ENCODE results near the gene SH3PXD2B.

The SH3PXD2B gene

GRCh38 chr5:172373680-172374079 is 80.6 kb downstream of the SH3PXD2B start:
- H3K27me3 ChIP-seq (ENCODE audit: insufficient read depth, low read length, poor library complexity): no peaks in the 10 kb centered on the region
- no peaks in the 10 kb centered on the region for H3K4me1 ChIP-seq (ENCODE audit: insufficient read depth, low read length)
- H3K4me2 ChIP-seq (ENCODE audit: insufficient read depth, low read length): no peak overlapping the region
- no peak overlapping the region for H3K4me3 ChIP-seq (ENCODE audit: low read depth in 1 of 2, low read length in 2 of 2)
- H3K27ac ChIP-seq (ENCODE audit: low read length): no peak overlapping the region
- H3K79me2 ChIP-seq (ENCODE audit: insufficient read depth, low read length): no peaks in the 10 kb centered on the region
- no peaks in the 10 kb centered on the region for H4K20me1 ChIP-seq (ENCODE audit: insufficient read depth, low read length)
- DNase-seq (no peak), ATAC-seq (ENCODE audit: insufficient read depth, low read depth) (no peak)
- no peaks in the 10 kb centered on the region for H3K36me3 ChIP-seq (ENCODE audit: insufficient read depth, low read length)
- H3K9ac ChIP-seq (ENCODE audit: low read depth, low read length): no peak overlapping the region
- H3K9me3 ChIP-seq (ENCODE audit: insufficient read depth, low read length, severe bottlenecking): no peaks in the 10 kb centered on the region
- TF ChIP-seq CTCF (IDR thresholded peaks at IDR 0.05; ENCODE audit: borderline replicate concordance, extremely low read depth, low read length, poor library complexity, severe bottlenecking) (no peak), EZH2 (IDR thresholded peaks at IDR 0.05; ENCODE audit: borderline replicate concordance, low read depth, low read length, severe bottlenecking) (no peak)
- H2AFZ ChIP-seq (ENCODE audit: low read depth, low read length): no peak overlapping the region

GRCh38 chr5:172371684-172372083 is 82.6 kb downstream of the SH3PXD2B start:
- Histone ChIP-seq H3K79me2 (ENCODE audit: insufficient read depth, low read length) (no peaks in the 10 kb centered on the region), H2AFZ (ENCODE audit: low read depth, low read length) (no peak overlapping the region), H3K27me3 (ENCODE audit: insufficient read depth, low read length, poor library complexity) (no peaks in the 10 kb centered on the region), H3K36me3 (ENCODE audit: insufficient read depth, low read length) (no peaks in the 10 kb centered on the region), H3K9ac (ENCODE audit: low read depth, low read length) (no peak overlapping the region), H3K27ac (ENCODE audit: low read length) (no peak overlapping the region), H3K4me2 (ENCODE audit: insufficient read depth, low read length) (no peak overlapping the region), H4K20me1 (ENCODE audit: insufficient read depth, low read length) (no peaks in the 10 kb centered on the region), H3K9me3 (ENCODE audit: insufficient read depth, low read length, severe bottlenecking) (no peaks in the 10 kb centered on the region), H3K4me1 (ENCODE audit: insufficient read depth, low read length) (no peaks in the 10 kb centered on the region), H3K4me3 (ENCODE audit: low read depth in 1 of 2, low read length in 2 of 2) (no peak overlapping the region)
- TF ChIP-seq CTCF (IDR thresholded peaks at IDR 0.05; ENCODE audit: borderline replicate concordance, extremely low read depth, low read length, poor library complexity, severe bottlenecking) (no peak), EZH2 (IDR thresholded peaks at IDR 0.05; ENCODE audit: borderline replicate concordance, low read depth, low read length, severe bottlenecking) (no peak)
- ATAC-seq (ENCODE audit: insufficient read depth, low read depth): no peak
- no peak for DNase-seq

GRCh38 chr5:172370648-172371545 is 83.4 kb downstream of the SH3PXD2B start:
- DNase-seq (peak; percentile 66), ATAC-seq (ENCODE audit: insufficient read depth, low read depth) (peak; percentile 61)
- Histone ChIP-seq H3K9me3 (ENCODE audit: insufficient read depth, low read length, severe bottlenecking) (no peaks in the 10 kb centered on the region), H3K27me3 (ENCODE audit: insufficient read depth, low read length, poor library complexity) (no peaks in the 10 kb centered on the region), H3K4me3 (ENCODE audit: low read depth in 1 of 2, low read length in 2 of 2) (no peak overlapping the region), H3K79me2 (ENCODE audit: insufficient read depth, low read length) (no peaks in the 10 kb centered on the region), H3K27ac (ENCODE audit: low read length) (no peak overlapping the region), H2AFZ (ENCODE audit: low read depth, low read length) (no peak overlapping the region), H3K4me2 (ENCODE audit: insufficient read depth, low read length) (no peak overlapping the region), H4K20me1 (ENCODE audit: insufficient read depth, low read length) (no peaks in the 10 kb centered on the region), H3K9ac (ENCODE audit: low read depth, low read length) (no peak overlapping the region), H3K36me3 (ENCODE audit: insufficient read depth, low read length) (no peaks in the 10 kb centered on the region), H3K4me1 (ENCODE audit: insufficient read depth, low read length) (no peaks in the 10 kb centered on the region)
- peak; percentile 92 for TF ChIP-seq CTCF (IDR thresholded peaks at IDR 0.05; ENCODE audit: borderline replicate concordance, extremely low read depth, low read length, poor library complexity, severe bottlenecking)
- TF ChIP-seq EZH2 (IDR thresholded peaks at IDR 0.05; ENCODE audit: borderline replicate concordance, low read depth, low read length, severe bottlenecking): no peak

Data from DND-41 (cell line).